ENCODE data around the gene PDE4D.

Gene PDE4D

GRCh38 chr5:59123595-59124561 lies 769.6 kb downstream of the PDE4D start:
- Mint-ChIP-seq H3K27me3 (no peaks in the 10 kb centered on the region), H3K27ac (no peak overlapping the region), H3K4me1 (no peaks in the 10 kb centered on the region), H3K4me3 (no peak overlapping the region), H3K36me3 (no peaks in the 10 kb centered on the region), H3K9me3 (no peaks in the 10 kb centered on the region)
- ATAC-seq (replicated peaks) (no peak), DNase-seq (no peak)

DNA sequence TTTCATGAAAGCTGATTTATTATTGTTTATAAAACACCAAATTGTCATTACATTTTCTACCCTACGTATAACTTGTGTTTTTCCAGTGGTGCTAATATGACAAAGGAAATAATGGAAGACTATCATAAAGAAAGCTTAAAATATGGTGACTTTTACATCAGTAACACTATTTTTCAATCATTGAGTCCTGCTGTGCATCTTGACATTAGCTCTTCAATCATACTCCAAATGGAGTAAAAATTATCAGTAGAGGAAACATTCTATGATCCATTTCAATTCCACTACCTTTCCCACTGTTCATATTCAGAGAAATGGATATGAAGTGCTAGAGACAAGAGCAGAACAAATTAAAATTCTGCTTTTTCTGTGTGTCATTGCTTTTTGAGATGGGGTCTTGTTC lies 774.0 kb downstream of the PDE4D start:
- Mint-ChIP-seq H3K4me3 (no peak overlapping the region), H3K27ac (no peak overlapping the region), H3K4me1 (no peaks in the 10 kb centered on the region), H3K9me3 (no peaks in the 10 kb centered on the region), H3K27me3 (no peaks in the 10 kb centered on the region), H3K36me3 (no peaks in the 10 kb centered on the region)
- no peak for DNase-seq
- no peak for ATAC-seq (replicated peaks)

- H3K9me3 Mint-ChIP-seq: peaks cover 0 to 2% of the 10 kb centered on the region in 2 donors
- ATAC-seq (replicated peaks): no peak
- no peak for DNase-seq
Observed at GRCh38 chr5:59117320-59117719, 776.2 kb downstream of the PDE4D start.

DNA sequence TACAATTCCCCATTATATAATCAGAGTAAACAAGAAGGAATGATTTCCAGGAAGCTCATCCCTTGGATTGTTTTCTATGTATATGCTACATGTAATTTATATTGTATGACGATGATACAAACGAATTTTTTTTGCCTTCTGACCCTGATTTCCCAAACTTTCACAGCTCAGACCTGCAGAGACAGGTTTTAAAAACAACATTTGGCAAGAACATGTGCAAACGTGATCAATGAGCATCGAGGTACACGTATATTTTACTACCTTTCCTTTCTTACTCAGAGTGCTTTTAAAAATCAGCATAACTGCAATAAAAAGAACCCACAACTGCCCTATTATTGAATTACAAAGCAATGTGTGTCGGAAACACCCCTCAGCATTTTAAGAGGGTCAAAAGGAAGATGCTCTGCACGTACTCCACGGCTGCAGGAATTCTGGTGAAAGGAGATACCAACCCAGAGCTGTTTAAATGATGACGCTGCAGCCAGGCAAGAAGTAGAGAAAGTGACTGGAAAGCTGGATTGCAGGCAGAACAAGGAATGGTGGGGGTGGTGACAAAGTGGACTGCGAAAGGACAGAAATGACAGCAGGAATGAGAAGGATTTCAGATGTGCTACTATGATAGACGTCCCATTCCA lies 777.2 kb downstream of the PDE4D start:
- ATAC-seq (replicated peaks) (no peak), DNase-seq (no peak)
- H3K4me3 Mint-ChIP-seq: no peak overlapping the region
- peaks cover 0 to 2% of the 10 kb centered on the region in 2 donors for H3K9me3 Mint-ChIP-seq
- no peak overlapping the region for H3K27ac Mint-ChIP-seq
- H3K4me1 Mint-ChIP-seq: peaks cover 0 to 2% of the 10 kb centered on the region in 2 donors
- no peaks in the 10 kb centered on the region for H3K27me3 Mint-ChIP-seq
- no peaks in the 10 kb centered on the region for H3K36me3 Mint-ChIP-seq

More at GRCh38 chr5:59117320-59117719, 776.2 kb downstream of the PDE4D start:
- H3K27me3 Mint-ChIP-seq: no peaks in the 10 kb centered on the region
- no peak overlapping the region for H3K27ac Mint-ChIP-seq
- peaks cover 0 to 2% of the 10 kb centered on the region in 2 donors for H3K4me1 Mint-ChIP-seq
- H3K4me3 Mint-ChIP-seq: no peak overlapping the region
- no peaks in the 10 kb centered on the region for H3K36me3 Mint-ChIP-seq

GRCh38 chr5:59115345-59115744 lies 778.2 kb downstream of the PDE4D start:
- DNase-seq (no peak), ATAC-seq (replicated peaks) (no peak)
- H3K36me3 Mint-ChIP-seq: no peaks in the 10 kb centered on the region
- peaks cover 0 to 2% of the 10 kb centered on the region in 2 donors for H3K4me1 Mint-ChIP-seq
- H3K4me3 Mint-ChIP-seq: no peak overlapping the region
- no peaks in the 10 kb centered on the region for H3K27me3 Mint-ChIP-seq
- H3K27ac Mint-ChIP-seq: no peak overlapping the region
- peaks cover 0 to 2% of the 10 kb centered on the region in 2 donors for H3K9me3 Mint-ChIP-seq

GRCh38 chr5:59109383-59109782 lies 784.1 kb downstream of the PDE4D start:
- Mint-ChIP-seq H3K27me3 (no peaks in the 10 kb centered on the region), H3K36me3 (peaks cover 0 to 6% of the 10 kb centered on the region in 2 donors), H3K4me3 (no peak overlapping the region), H3K4me1 (peaks cover 0 to 2% of the 10 kb centered on the region in 2 donors), H3K27ac (no peak overlapping the region), H3K9me3 (peaks cover 0 to 2% of the 10 kb centered on the region in 2 donors)
- ATAC-seq (replicated peaks) (no peak), DNase-seq (no peak)

GRCh38 chr5:59107692-59108091 lies 785.8 kb downstream of the PDE4D start:
- Mint-ChIP-seq H3K36me3 (peaks cover 0 to 6% of the 10 kb centered on the region in 2 donors), H3K4me3 (no peak overlapping the region), H3K27me3 (no peaks in the 10 kb centered on the region), H3K27ac (no peak overlapping the region), H3K9me3 (no peaks in the 10 kb centered on the region), H3K4me1 (peaks cover 1 to 4% of the 10 kb centered on the region in 2 donors)
- no peak for ATAC-seq (replicated peaks)
- DNase-seq: no peak

DNA sequence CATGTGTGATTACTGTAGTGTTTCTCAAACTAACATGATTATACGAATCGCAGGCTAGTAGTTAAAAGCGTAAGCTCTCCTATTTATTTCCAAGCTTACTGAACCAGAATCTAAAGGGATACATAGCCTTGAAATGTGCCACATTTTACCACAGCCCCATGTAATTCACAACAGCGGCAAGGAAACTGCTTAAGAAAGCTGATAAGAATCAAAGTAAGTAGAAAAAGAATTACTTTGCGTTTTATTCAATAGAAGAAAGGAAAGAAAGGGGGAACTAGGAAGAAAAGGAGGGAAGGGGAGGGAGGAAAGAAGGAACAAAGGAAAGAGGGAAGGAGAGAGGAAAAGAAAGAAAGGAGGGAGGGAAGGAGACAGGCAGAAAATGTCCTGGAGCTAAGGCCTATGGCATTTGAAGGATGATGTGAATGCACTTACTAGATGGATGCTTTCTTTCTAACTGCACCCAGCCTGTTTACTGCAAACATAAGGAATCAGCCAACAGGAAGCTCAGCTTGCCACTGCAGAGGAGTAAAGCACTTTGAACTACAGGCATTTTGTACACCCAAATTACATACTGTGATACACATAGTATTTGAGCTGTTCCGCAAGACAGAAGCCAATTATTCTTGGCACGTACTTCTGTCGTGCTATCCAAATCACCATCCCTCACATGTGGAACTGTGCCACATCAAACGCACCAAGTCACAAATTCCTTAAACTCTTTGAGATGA lies 789.0 kb downstream of the PDE4D start:
- ATAC-seq (replicated peaks): no peak
- no peak for DNase-seq
- Mint-ChIP-seq H3K27ac (no peak overlapping the region), H3K4me3 (no peak overlapping the region), H3K36me3 (peaks cover 0 to 6% of the 10 kb centered on the region in 2 donors), H3K9me3 (no peaks in the 10 kb centered on the region), H3K27me3 (no peaks in the 10 kb centered on the region), H3K4me1 (peaks cover 6 to 8% of the 10 kb centered on the region in 2 donors)

- Mint-ChIP-seq H3K9me3 (no peaks in the 10 kb centered on the region), H3K4me1 (peaks cover 6 to 8% of the 10 kb centered on the region in 2 donors), H3K4me3 (no peak overlapping the region), H3K36me3 (peaks cover 0 to 6% of the 10 kb centered on the region in 2 donors), H3K27me3 (no peaks in the 10 kb centered on the region), H3K27ac (no peak overlapping the region)
- ATAC-seq (replicated peaks) (no peak), DNase-seq (no peak)
Observed at GRCh38 chr5:59103303-59103702, 790.2 kb downstream of the PDE4D start.

GRCh38 chr5:59102437-59102836 lies 791.1 kb downstream of the PDE4D start:
- Mint-ChIP-seq H3K27ac (no peak overlapping the region), H3K36me3 (peaks cover 0 to 3% of the 10 kb centered on the region in 2 donors), H3K9me3 (no peaks in the 10 kb centered on the region), H3K27me3 (no peaks in the 10 kb centered on the region), H3K4me3 (no peak overlapping the region), H3K4me1 (peaks cover 6 to 8% of the 10 kb centered on the region in 2 donors)
- DNase-seq: no peak
- peak; percentile 64 for ATAC-seq (replicated peaks)

GRCh38 chr5:59100875-59101274 lies 792.7 kb downstream of the PDE4D start:
- Mint-ChIP-seq H3K9me3 (no peaks in the 10 kb centered on the region), H3K36me3 (no peaks in the 10 kb centered on the region), H3K27ac (no peak overlapping the region), H3K4me1 (peaks cover 6 to 8% of the 10 kb centered on the region in 2 donors), H3K27me3 (no peaks in the 10 kb centered on the region), H3K4me3 (no peak overlapping the region)
- ATAC-seq (replicated peaks) (no peak), DNase-seq (no peak)

DNA sequence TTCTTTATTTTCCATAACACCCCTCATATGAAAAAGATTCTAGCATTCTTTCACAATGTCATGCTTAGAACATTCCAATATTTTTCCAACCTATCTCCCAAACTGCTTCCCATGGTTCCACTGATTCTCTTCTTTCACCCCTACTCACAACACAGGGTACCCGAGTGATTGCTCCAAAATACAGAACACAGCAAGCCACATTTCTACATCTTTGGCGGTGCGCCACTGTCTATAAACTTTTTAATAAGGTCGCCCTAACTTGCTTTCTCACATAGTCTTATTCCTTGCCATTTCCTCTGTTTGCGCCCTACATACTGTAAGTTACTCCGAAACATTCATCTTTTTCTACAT lies 793.6 kb downstream of the PDE4D start:
- Mint-ChIP-seq H3K4me3 (no peak overlapping the region), H3K9me3 (no peaks in the 10 kb centered on the region), H3K27ac (no peak overlapping the region), H3K4me1 (peaks cover 6 to 8% of the 10 kb centered on the region in 2 donors), H3K27me3 (no peaks in the 10 kb centered on the region), H3K36me3 (no peaks in the 10 kb centered on the region)
- ATAC-seq (replicated peaks) (no peak), DNase-seq (no peak)

GRCh38 chr5:59099270-59099994 lies 794.1 kb downstream of the PDE4D start:
- Mint-ChIP-seq H3K27ac (no peak overlapping the region), H3K27me3 (no peaks in the 10 kb centered on the region)
- ATAC-seq (replicated peaks): peak; percentile 36 to 71

GRCh38 chr5:59098743-59099142 lies 794.8 kb downstream of the PDE4D start:
- H3K27me3 Mint-ChIP-seq: no peaks in the 10 kb centered on the region
- no peak overlapping the region for H3K27ac Mint-ChIP-seq
- ATAC-seq (replicated peaks) (no peak), DNase-seq (no peak)
- H3K4me1 Mint-ChIP-seq: peaks cover 6 to 8% of the 10 kb centered on the region in 2 donors
- no peak overlapping the region for H3K4me3 Mint-ChIP-seq
- no peaks in the 10 kb centered on the region for H3K9me3 Mint-ChIP-seq
- no peaks in the 10 kb centered on the region for H3K36me3 Mint-ChIP-seq

More at GRCh38 chr5:59099270-59099994, 794.1 kb downstream of the PDE4D start:
- DNase-seq: no peak
- Mint-ChIP-seq H3K36me3 (no peaks in the 10 kb centered on the region), H3K4me1 (peaks cover 6 to 8% of the 10 kb centered on the region in 2 donors), H3K9me3 (no peaks in the 10 kb centered on the region), H3K4me3 (no peak overlapping the region)

Measured in stimulated activated naive B cell treated with anti-CD40 and anti-IgM and Interleukin-4, amounts not matched to agents 10 μg/mL and 1 μg/mL and 100 μg/mL, for 72 hours (primary cell).